ENCODE measurements around the gene AIRE.

The AIRE gene

DNA sequence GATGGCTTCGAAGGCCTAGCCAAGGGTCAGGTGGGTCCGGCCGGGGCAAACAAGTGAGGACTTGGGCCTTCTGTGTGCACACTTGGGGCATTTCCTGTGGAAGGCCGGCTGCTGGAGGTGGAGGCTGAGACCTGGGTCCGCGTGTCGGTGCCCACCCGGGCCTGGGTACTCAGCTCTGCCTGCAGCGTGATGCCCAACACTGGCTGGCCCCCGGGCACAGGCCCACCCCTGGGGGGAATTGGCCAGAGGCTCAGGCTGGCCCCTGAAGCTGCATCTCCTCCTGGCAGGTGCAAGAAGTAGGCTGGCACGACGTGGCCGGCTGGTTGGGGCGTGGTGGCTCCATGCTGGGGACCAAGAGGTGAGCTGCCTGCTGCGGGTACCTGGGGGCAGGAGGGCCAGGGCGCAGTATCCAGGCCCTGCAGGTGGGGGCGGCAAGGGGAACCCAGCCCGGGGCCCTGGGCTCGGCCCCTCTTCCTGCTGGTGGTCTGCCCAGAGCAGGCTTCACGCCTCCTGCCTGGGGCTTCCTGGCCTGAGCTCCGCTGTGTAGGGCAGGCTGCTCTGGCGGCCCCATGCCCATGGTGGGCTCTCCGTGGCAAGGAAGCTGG, 36.3 kb downstream of the AIRE start:
- no peak overlapping the region for H3K4me3 ChIP-seq (ENCODE audit: low read length)
- no peaks in the 10 kb centered on the region for H3K4me1 ChIP-seq (ENCODE audit: insufficient read depth, low read length)
- H3K9me3 ChIP-seq (ENCODE audit: low read length): no peaks in the 10 kb centered on the region
- peaks cover 45% of the 10 kb centered on the region for H3K36me3 ChIP-seq (ENCODE audit: insufficient read depth, low read length)
- no peak overlapping the region for H2AFZ ChIP-seq (ENCODE audit: low read depth, low read length)
- no peaks in the 10 kb centered on the region for H3K27me3 ChIP-seq (ENCODE audit: insufficient read depth, low read length)

DNA sequence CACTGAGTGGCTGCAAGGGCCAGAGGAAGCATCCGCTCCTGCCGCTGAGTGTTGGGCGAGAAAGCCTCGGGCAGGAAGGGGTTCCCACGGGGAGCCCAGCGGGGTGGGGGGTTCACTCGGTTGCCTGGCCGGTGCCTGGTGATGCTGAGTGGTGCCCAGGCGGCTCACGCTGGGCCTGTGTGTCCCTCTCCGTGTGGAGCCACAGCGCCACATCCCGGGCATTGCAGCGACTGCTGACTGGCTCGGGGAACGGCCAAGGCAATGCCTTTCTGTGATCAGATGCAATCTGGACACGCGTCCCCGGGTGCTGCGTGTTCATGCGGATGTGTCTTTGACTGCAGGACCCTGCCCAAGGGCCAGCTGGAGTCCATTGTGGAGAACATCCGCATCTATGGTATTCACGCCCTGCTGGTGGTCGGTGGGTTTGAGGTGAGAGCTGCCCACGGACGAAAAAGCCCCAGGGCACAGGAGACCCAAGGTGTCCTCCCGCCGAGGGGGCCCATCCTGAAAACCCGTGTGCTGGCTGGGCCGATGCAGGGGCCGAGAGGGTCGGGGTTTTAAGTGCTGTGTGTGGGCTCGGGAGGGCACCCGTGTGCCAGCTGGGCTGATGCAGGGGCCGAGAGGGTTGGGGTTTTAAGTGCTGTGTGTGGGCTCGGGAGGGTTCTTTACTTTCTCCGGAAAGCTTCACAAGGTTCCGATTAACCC, 37.1 kb downstream of the AIRE start:
- H3K9me3 ChIP-seq (ENCODE audit: low read length): no peaks in the 10 kb centered on the region
- no peak overlapping the region for H3K4me3 ChIP-seq (ENCODE audit: low read length)
- no peak overlapping the region for H2AFZ ChIP-seq (ENCODE audit: low read depth, low read length)
- no peaks in the 10 kb centered on the region for H3K27me3 ChIP-seq (ENCODE audit: insufficient read depth, low read length)
- H3K36me3 ChIP-seq (ENCODE audit: insufficient read depth, low read length): peaks cover 49% of the 10 kb centered on the region
- H3K4me1 ChIP-seq (ENCODE audit: insufficient read depth, low read length): no peaks in the 10 kb centered on the region

- Histone ChIP-seq H3K4me1 (ENCODE audit: insufficient read depth, low read length) (no peaks in the 10 kb centered on the region), H3K4me3 (ENCODE audit: low read length) (no peak overlapping the region), H2AFZ (ENCODE audit: low read depth, low read length) (no peak overlapping the region), H3K9me3 (ENCODE audit: low read length) (no peaks in the 10 kb centered on the region), H3K36me3 (ENCODE audit: insufficient read depth, low read length) (peaks cover 42% of the 10 kb centered on the region), H3K27me3 (ENCODE audit: insufficient read depth, low read length) (no peaks in the 10 kb centered on the region)
Measured at GRCh38 chr21:44323591-44323990, 37.9 kb downstream of the AIRE start.

DNA sequence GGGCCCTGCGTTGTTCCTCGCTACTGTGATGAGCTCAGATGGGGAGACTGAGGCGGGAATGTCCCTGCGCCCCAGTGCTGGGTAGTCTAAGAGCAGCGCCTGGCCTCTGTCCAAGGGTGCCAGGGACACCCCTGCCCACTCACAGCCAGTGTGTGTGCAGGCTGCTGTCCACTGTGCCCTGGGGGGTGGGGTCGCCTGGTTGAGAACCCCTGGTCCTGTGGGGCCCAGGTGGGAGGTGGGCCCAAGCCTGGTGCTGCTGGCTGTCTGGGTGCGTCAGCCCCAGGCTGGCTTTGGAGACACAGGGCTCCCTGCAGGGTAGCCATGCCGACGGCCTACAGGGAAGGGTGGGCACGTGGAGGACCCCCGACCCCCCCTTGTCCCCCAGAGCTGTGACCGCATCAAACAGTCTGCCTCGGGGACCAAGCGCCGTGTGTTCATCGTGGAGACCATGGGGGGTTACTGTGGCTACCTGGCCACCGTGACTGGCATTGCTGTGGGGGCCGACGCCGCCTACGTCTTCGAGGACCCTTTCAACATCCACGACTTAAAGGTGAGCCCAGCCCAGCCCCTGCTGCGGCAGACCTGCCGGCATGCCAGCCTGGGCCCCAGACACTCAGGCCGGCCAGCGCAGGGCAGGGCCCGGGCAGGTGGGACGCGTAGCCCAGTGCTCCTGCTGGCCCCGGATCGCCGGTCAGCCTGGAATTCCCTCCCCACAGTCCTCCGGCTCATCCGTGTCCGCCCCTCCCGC, 38.6 kb downstream of the AIRE start:
- Histone ChIP-seq H3K36me3 (ENCODE audit: insufficient read depth, low read length) (peaks cover 39% of the 10 kb centered on the region), H2AFZ (ENCODE audit: low read depth, low read length) (no peak overlapping the region), H3K9me3 (ENCODE audit: low read length) (no peaks in the 10 kb centered on the region), H3K4me3 (ENCODE audit: low read length) (no peak overlapping the region), H3K4me1 (ENCODE audit: insufficient read depth, low read length) (no peaks in the 10 kb centered on the region), H3K27me3 (ENCODE audit: insufficient read depth, low read length) (no peaks in the 10 kb centered on the region)

DNA sequence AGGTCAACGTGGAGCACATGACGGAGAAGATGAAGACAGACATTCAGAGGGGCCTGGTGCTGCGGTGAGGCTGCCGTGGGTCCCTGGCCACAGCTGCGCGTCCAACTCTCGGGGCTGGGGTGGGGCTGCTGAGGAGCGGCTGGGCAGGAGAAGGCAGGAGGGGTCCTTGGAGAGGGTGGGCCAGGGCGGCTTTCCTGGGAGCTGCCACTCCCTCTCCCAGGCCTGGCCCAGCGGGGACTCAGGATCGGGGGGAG, 39.1 kb downstream of the AIRE start:
- no peaks in the 10 kb centered on the region for H3K27me3 ChIP-seq (ENCODE audit: insufficient read depth, low read length)
- H3K9me3 ChIP-seq (ENCODE audit: low read length): no peaks in the 10 kb centered on the region
- peaks cover 34% of the 10 kb centered on the region for H3K36me3 ChIP-seq (ENCODE audit: insufficient read depth, low read length)
- no peaks in the 10 kb centered on the region for H3K4me1 ChIP-seq (ENCODE audit: insufficient read depth, low read length)
- no peak overlapping the region for H3K4me3 ChIP-seq (ENCODE audit: low read length)
- H2AFZ ChIP-seq (ENCODE audit: low read depth, low read length): no peak overlapping the region

DNA sequence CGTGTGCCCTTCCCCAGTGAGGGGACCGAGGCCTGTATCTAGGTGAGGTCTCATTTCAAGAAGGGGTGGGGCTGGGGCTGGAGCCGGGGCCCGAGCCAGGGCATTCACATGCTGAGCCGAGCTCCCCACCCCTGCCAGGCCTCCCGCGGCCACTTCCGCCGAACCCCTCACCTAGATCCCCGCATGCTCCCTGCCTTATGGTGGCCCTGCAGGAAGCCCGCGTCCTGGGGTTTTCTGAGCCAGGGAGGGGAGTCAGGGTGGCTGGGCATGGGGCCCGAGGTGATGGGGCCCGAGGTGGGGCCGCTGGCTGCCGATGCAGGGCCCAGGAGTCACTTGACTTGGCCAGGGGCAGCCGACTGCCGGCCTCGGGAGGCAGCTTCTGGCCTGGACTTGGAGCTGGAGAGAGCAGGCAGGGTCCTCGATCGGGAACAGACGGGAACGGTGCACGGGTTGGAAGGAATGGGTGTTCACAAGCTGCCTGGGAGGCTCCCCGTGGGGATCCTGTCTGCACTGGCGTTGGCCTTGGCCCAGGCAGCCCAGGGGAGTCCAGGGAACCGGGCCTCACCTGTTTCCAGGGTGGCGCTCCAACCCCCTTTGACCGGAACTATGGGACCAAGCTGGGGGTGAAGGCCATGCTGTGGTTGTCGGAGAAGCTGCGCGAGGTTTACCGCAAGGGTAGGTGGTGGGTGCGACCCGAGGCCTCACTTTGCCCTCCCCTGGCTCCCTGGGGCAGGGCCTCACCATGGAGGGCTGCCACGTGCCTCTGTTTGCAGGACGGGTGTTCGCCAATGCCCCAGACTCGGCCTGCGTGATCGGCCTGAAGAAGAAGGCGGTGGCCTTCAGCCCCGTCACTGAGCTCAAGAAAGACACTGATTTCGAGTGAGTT, 40.0 kb downstream of the AIRE start:
- no peaks in the 10 kb centered on the region for H3K9me3 ChIP-seq (ENCODE audit: low read length)
- peaks cover 33% of the 10 kb centered on the region for H3K36me3 ChIP-seq (ENCODE audit: insufficient read depth, low read length)
- H3K4me3 ChIP-seq (ENCODE audit: low read length): no peak overlapping the region
- no peaks in the 10 kb centered on the region for H3K27me3 ChIP-seq (ENCODE audit: insufficient read depth, low read length)
- H3K4me1 ChIP-seq (ENCODE audit: insufficient read depth, low read length): no peaks in the 10 kb centered on the region
- H2AFZ ChIP-seq (ENCODE audit: low read depth, low read length): no peak overlapping the region

- peaks cover 33% of the 10 kb centered on the region for H3K36me3 ChIP-seq (ENCODE audit: insufficient read depth, low read length)
- H2AFZ ChIP-seq (ENCODE audit: low read depth, low read length): no peak overlapping the region
- H3K4me1 ChIP-seq (ENCODE audit: insufficient read depth, low read length): no peaks in the 10 kb centered on the region
- H3K27me3 ChIP-seq (ENCODE audit: insufficient read depth, low read length): no peaks in the 10 kb centered on the region
- no peaks in the 10 kb centered on the region for H3K9me3 ChIP-seq (ENCODE audit: low read length)
- no peak overlapping the region for H3K4me3 ChIP-seq (ENCODE audit: low read length)
Measured at GRCh38 chr21:44326272-44326647, 40.6 kb downstream of the AIRE start.

DNA sequence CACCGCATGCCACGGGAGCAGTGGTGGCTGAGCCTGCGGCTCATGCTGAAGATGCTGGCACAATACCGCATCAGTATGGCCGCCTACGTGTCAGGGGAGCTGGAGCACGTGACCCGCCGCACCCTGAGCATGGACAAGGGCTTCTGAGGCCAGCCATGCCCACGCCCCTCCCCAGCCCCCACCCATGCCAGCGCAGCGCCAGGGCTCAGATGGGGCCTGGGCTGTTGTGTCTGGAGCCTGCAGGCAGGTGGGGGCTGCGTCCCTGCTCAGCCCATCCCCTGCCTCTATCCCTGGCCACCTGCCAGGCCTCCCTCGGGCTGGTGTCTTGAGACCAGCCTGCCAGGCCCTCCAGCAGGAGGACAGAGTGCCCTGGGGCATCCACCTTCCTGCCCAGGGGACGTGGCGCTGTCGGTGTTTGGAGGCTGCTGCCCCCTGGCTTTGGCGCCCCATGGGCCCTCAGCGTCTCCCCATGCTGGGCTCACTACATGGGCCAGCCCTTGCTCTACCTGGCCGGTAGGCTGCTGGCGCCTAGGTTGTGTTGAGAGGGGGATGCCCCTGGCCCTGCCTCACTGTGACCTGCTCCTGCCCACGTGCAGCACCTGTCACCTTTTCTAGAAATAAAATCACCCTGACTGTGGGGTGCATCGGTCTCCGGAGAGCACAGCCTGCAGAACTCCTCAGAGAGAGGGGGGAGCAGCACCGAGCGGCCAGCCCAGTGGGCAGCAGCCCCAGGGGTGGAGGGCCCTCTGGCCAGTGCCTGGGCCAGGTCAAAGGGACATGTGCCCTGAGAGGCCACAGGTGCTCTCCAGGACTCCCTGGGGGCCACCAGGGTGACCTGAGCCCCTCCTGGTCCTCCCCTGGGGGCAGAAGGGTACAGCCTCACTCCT, 41.3 kb downstream of the AIRE start:
- H3K4me1 ChIP-seq (ENCODE audit: insufficient read depth, low read length): no peaks in the 10 kb centered on the region
- no peaks in the 10 kb centered on the region for H3K27me3 ChIP-seq (ENCODE audit: insufficient read depth, low read length)
- peaks cover 27% of the 10 kb centered on the region for H3K36me3 ChIP-seq (ENCODE audit: insufficient read depth, low read length)
- H2AFZ ChIP-seq (ENCODE audit: low read depth, low read length): no peak overlapping the region
- no peak overlapping the region for H3K4me3 ChIP-seq (ENCODE audit: low read length)
- no peaks in the 10 kb centered on the region for H3K9me3 ChIP-seq (ENCODE audit: low read length)

- H3K36me3 ChIP-seq (ENCODE audit: insufficient read depth, low read length): peaks cover 22% of the 10 kb centered on the region
- no peaks in the 10 kb centered on the region for H3K4me1 ChIP-seq (ENCODE audit: insufficient read depth, low read length)
- no peak overlapping the region for H3K4me3 ChIP-seq (ENCODE audit: low read length)
- no peaks in the 10 kb centered on the region for H3K27me3 ChIP-seq (ENCODE audit: insufficient read depth, low read length)
- no peak overlapping the region for H2AFZ ChIP-seq (ENCODE audit: low read depth, low read length)
- no peaks in the 10 kb centered on the region for H3K9me3 ChIP-seq (ENCODE audit: low read length)
Measured at GRCh38 chr21:44327603-44327974, 41.9 kb downstream of the AIRE start.

DNA sequence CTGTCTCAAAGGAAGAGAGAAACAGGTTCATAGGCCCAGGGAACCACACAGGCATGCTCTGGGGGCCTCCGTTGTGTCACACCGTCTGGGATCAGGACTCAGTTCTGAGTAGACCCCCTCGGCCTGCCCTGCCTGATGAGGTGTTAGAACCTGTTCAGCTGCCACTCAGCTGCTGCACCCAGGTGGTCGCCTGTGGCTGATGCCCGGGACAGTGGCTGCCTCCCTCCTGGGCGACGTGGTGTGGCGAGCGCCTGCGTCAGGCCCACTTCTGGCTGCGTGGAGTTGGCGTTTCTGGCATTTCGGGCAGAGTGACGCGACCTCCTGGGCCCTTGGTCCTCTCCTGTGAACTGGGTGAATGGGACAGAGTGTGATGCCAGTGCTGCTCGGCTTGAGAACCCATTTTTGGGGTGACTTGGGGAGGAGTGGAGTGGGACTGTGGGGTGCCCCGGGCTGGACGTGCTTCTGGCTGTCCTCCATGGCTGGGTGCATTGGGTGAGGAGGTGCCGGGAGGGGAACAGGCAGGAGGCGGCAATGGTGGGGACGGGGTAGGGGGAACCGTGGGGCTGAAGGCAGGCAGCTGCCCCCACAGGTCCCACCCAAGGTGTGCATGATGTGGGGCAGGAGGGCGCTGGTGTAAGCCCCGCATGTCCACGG, 42.7 kb downstream of the AIRE start:
- no peaks in the 10 kb centered on the region for H3K27me3 ChIP-seq (ENCODE audit: insufficient read depth, low read length)
- H2AFZ ChIP-seq (ENCODE audit: low read depth, low read length): no peak overlapping the region
- H3K4me3 ChIP-seq (ENCODE audit: low read length): no peak overlapping the region
- H3K36me3 ChIP-seq (ENCODE audit: insufficient read depth, low read length): peaks cover 22% of the 10 kb centered on the region
- no peaks in the 10 kb centered on the region for H3K4me1 ChIP-seq (ENCODE audit: insufficient read depth, low read length)
- H3K9me3 ChIP-seq (ENCODE audit: low read length): no peaks in the 10 kb centered on the region

GRCh38 chr21:44329086-44329889, 43.6 kb downstream of the AIRE start:
- Histone ChIP-seq H2AFZ (ENCODE audit: low read depth, low read length) (no peak overlapping the region), H3K36me3 (ENCODE audit: insufficient read depth, low read length) (peaks cover 15% of the 10 kb centered on the region), H3K4me1 (ENCODE audit: insufficient read depth, low read length) (no peaks in the 10 kb centered on the region), H3K9me3 (ENCODE audit: low read length) (no peaks in the 10 kb centered on the region), H3K4me3 (ENCODE audit: low read length) (no peak overlapping the region), H3K27me3 (ENCODE audit: insufficient read depth, low read length) (no peaks in the 10 kb centered on the region)
